GM06990 (cell line): ENCODE measurements around the gene LGALS3BP.

ENCODE experiments used
- DNase-seq: peaks from one replicate; pipeline ENCODE4 v3.0.0-alpha.2; 2011; ENCODE audit not compliant: insufficient read length; ENCODE audit errors: extremely low read depth
- H3K27me3 ChIP-seq: replicated peaks from 2 replicates; pipeline ENCODE4 v1.6.0; 2011; ENCODE audit warnings: low read length; ENCODE audit not compliant: control insufficient read depth, insufficient read depth
- H3K36me3 ChIP-seq: 2 replicates; pipeline ENCODE4 v1.5.1; 2011; ENCODE audit warnings: low read length; ENCODE audit not compliant: control insufficient read depth, insufficient read depth
- H3K4me3 ChIP-seq: replicated peaks from 2 replicates; pipeline ENCODE4 v1.5.1; 2011; ENCODE audit warnings: low read depth, mild to moderate bottlenecking, control low read depth, low read length
- CTCF ChIP-seq: IDR thresholded peaks from 2 replicates; pipeline ENCODE4 v1.5.1; 2011; ENCODE audit warnings: low read length, control low read depth, mild to moderate bottlenecking, inconsistent platforms; ENCODE audit not compliant: insufficient read depth, poor library complexity, severe bottlenecking

The LGALS3BP gene

GRCh38 chr17:78996781-78997201 is 17.1 kb upstream of the LGALS3BP start:
- DNase-seq, result no peak
- Histone ChIP-seq H3K36me3 (peaks cover 36% of the 10 kb centered on the region), H3K27me3 (no peaks in the 10 kb centered on the region), H3K4me3 (no peak overlapping the region)
- no peak for TF ChIP-seq CTCF

GRCh38 chr17:78995761-78996451 is 16.2 kb upstream of the LGALS3BP start:
- H3K36me3 ChIP-seq, result peaks cover 42% of the 10 kb centered on the region
- H3K4me3 ChIP-seq, result no peak overlapping the region
- no peak for TF ChIP-seq CTCF
- H3K27me3 ChIP-seq, result no peaks in the 10 kb centered on the region
- DNase-seq, result no peak

- TF ChIP-seq CTCF, result no peak
- DNase-seq, result no peak
- Histone ChIP-seq H3K36me3 (peaks cover 43% of the 10 kb centered on the region), H3K27me3 (no peaks in the 10 kb centered on the region), H3K4me3 (no peak overlapping the region)
These were observed 15.5 kb upstream of the LGALS3BP start for GRCh38 chr17:78995022-78995760.

- H3K27me3 ChIP-seq, result no peaks in the 10 kb centered on the region
- DNase-seq, result no peak
- H3K4me3 ChIP-seq, result no peak overlapping the region
- peaks cover 41% of the 10 kb centered on the region for H3K36me3 ChIP-seq
- no peak for TF ChIP-seq CTCF
These were observed 14.4 kb upstream of the LGALS3BP start for GRCh38 chr17:78993981-78994671.

GRCh38 chr17:78993241-78993956 is 13.7 kb upstream of the LGALS3BP start:
- Histone ChIP-seq H3K27me3 (no peaks in the 10 kb centered on the region), H3K36me3 (peaks cover 37% of the 10 kb centered on the region), H3K4me3 (no peak overlapping the region)
- no peak for DNase-seq
- TF ChIP-seq CTCF, result peak; percentile 61
